ENCODE measurements around the gene LCP2.

- TF ChIP-seq CTCF (conservative IDR thresholded peaks at IDR 0.05; ENCODE audit: low read length) (no peak), EZH2phosphoT487 (IDR thresholded peaks at IDR 0.05; ENCODE audit: borderline replicate concordance) (no peak)
Observed at GRCh38 chr5:170342153-170342725, 44.7 kb upstream of the LCP2 start.

Measured in Loucy (cell line).